OCI-M2 (cell line): ENCODE results near the gene CLRN3.

Source experiments
- DNase-seq: peaks from one replicate; lab custom pipeline; 2025; ENCODE audit not compliant: unreplicated experiment; lab: John Stamatoyannopoulos, UW

The CLRN3 gene

GRCh38 chr10:127875449-127875765 lies 17.3 kb downstream of the CLRN3 start:
- DNase-seq, result no peak

- no peak for DNase-seq
These were observed 17.9 kb downstream of the CLRN3 start for GRCh38 chr10:127874671-127875448.

- DNase-seq, result no peak
These were observed 18.8 kb downstream of the CLRN3 start for GRCh38 chr10:127873901-127874470.

- DNase-seq, result no peak
These were observed 19.7 kb downstream of the CLRN3 start for GRCh38 chr10:127872871-127873600.

- DNase-seq, result no peak
These were observed 20.6 kb downstream of the CLRN3 start for GRCh38 chr10:127872011-127872761.

GRCh38 chr10:127871631-127872010 lies 21.1 kb downstream of the CLRN3 start:
- DNase-seq, result no peak

- no peak for DNase-seq
These were observed 23.4 kb downstream of the CLRN3 start for GRCh38 chr10:127869329-127869728.

- no peak for DNase-seq
These were observed 24.9 kb downstream of the CLRN3 start for GRCh38 chr10:127867805-127868204.

GRCh38 chr10:127866276-127867013 lies 26.3 kb downstream of the CLRN3 start:
- DNase-seq, result no peak

- DNase-seq, result no peak
These were observed 29.4 kb downstream of the CLRN3 start for GRCh38 chr10:127863231-127863825.

GRCh38 chr10:127860592-127860991 lies 32.1 kb downstream of the CLRN3 start:
- DNase-seq, result no peak

GRCh38 chr10:127855976-127856375 lies 36.8 kb downstream of the CLRN3 start:
- no peak for DNase-seq

GRCh38 chr10:127855591-127855881 lies 37.2 kb downstream of the CLRN3 start:
- DNase-seq, result no peak

- DNase-seq, result no peak
These were observed 37.8 kb downstream of the CLRN3 start for GRCh38 chr10:127854769-127855590.

- no peak for DNase-seq
These were observed 38.6 kb downstream of the CLRN3 start for GRCh38 chr10:127853868-127854768.

- DNase-seq, result no peak
These were observed 40.3 kb downstream of the CLRN3 start for GRCh38 chr10:127852456-127852855.

GRCh38 chr10:127851661-127852194 lies 41.0 kb downstream of the CLRN3 start:
- no peak for DNase-seq

- DNase-seq, result no peak
These were observed 41.8 kb downstream of the CLRN3 start for GRCh38 chr10:127850944-127851343.

GRCh38 chr10:127849921-127850320 lies 42.8 kb downstream of the CLRN3 start:
- DNase-seq, result no peak
